Stimulated activated CD4-positive, alpha-beta T cell treated with anti-CD3 and anti-CD28 coated beads, TNF-alpha, amount 100 ng/mL, for 24 hours (primary cell): ENCODE results near the gene OR4D9.
A peak's percentile ranks its signal among the peaks of the same experiment; 100 is the strongest.

Experiments used
- DNase-seq, 3 experiments: peaks; one replicate each; pipeline ENCODE4 v3.0.0-alpha.2; 2020; ENCODE audit warnings: low read depth in 3 of 3

The OR4D9 gene

GRCh38 chr11:59550842-59551658 is 39.7 kb downstream of the OR4D9 start:
- peak; percentile 77 to 79 (median 79) for DNase-seq

DNA sequence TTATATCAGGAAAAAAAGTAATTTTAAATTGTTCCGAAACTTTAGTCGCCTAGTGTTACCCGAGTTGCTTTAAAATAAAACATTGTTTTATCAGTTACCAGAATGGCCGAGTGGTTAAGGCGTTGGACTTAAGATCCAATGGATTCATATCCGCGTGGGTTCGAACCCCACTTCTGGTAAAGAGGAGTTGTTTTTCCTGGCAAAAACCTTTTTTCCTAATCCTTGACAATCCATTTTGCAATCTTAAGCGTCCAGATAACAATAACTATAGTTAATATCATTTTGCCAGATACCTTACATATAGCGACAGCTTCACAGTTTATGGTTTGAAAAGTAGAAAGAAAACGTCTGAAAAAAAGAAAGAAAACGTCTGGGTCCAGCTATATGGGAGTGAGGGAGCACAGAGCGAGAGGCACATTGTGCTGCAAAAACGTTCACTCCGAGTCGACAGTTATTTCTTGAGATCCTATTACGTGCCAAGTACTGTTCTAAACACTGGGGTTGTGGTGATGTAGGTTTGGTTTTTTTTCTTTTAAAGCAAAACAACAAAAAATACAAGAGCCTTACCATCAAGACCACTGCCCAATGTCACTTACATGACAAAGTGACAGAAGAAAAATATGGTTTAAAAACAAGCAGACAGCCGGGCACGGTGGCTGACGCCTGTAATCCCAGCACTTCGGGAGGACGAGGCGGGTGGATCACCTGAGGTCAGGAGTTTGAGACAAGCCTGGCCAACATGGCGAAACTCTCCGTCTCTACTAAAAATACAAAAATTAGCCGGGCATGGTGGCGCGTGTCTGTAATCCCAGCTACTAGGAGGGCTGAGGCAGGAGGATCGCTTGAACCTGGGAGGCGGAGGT is 40.6 kb downstream of the OR4D9 start:
- no peak for DNase-seq

- no peak for DNase-seq
Measured at GRCh38 chr11:59552844-59553243, 41.5 kb downstream of the OR4D9 start.

DNA sequence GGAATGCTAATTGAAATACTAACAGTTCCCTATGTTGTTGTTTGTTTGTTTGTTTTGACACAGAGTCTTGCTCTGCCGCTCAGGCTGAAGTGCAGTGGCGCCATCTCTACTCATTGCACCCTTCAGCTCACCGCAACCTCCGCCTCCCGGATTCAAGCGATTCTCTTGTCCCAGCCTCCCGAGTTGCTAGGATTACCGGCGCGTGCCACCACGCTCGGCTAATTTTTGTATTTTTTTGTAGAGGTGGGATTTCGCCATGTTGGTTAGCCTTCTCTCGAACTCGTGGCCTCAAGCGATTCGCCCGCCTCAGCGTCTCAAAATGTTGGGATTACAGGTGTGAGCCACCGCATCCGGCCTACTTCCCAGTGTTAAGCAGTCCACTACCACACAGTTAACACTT is 42.0 kb downstream of the OR4D9 start:
- DNase-seq = no peak

GRCh38 chr11:59555601-59556114 is 44.3 kb downstream of the OR4D9 start:
- DNase-seq = no peak

- peak; percentile 60 to 83 (median 71) for DNase-seq
Measured at GRCh38 chr11:59556115-59556916, 45.0 kb downstream of the OR4D9 start.

- no peak for DNase-seq
Measured at GRCh38 chr11:59556917-59557348, 45.6 kb downstream of the OR4D9 start.

DNA sequence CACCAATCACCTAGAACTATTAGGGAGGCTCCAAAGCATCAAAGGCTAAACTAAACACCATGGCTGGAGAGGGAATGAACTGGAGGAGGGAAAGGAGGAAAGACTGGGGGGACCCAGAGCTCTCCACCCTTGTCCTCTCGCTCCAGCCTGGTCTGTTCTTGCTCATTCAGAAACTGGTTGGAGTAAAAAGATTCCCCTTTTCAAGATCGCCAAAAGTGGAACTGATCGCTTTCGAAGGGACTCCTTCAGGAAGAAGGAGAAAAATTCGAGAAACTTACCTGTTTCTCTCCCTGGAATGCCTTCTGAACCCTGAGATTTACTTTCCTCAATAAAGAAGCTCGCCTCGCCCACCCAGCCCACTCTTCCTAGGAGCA is 46.9 kb downstream of the OR4D9 start:
- DNase-seq = no peak

- DNase-seq = no peak
Measured at GRCh38 chr11:59559886-59560285, 48.5 kb downstream of the OR4D9 start.

- DNase-seq = peak; percentile 55 to 73 (median 66)
Measured at GRCh38 chr11:59560290-59560701, 49.0 kb downstream of the OR4D9 start.

DNA sequence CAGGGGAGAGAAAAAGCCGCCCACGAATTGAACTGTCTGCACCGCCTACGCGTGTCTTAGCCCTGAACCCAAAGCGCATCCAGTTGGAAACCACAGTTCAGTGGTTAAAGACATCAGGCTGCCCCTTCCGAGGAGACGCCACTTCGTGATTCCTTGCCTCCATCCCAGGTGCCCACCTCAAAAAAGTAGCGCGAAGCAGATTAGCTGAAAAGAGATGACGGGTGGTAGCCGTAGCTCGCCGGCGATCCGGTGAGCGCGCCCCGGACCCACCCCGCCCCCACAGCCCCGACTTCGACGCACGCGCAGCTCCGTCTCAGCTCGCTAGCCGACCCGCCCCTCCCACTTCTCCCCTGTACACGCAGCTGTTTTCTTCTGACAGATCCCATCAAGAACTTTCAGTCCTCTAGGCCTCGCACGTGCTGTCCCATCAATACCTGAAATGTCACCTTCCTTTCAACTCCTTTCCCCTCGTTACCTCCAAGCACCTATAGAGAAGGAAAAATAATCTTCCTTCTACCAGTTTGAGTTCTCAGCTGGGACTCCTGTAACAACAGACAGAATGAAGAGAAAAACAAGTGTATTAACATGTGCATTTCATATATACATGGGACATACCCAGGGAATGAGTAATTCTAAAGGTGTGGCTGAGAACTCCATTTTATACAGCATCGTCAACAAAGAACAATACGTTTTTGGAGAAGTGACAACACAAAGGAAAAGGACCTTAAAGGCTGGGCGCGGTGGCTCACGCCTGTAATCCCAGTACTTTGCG is 49.5 kb downstream of the OR4D9 start:
- DNase-seq = peak; percentile 69 to 87 (median 75)

GRCh38 chr11:59562292-59562691 is 51.0 kb downstream of the OR4D9 start:
- no peak for DNase-seq
